Measurements from ENCODE around the gene ADAP1. TPM values are rescaled to one million over a fixed set of nuclear protein-coding genes. Genes with fewer than 3 reads are reported as not detected.

Gene ADAP1
- total RNA-seq, 2 experiments from 2014 or later: 6.8 to 7.2 TPM

DNA sequence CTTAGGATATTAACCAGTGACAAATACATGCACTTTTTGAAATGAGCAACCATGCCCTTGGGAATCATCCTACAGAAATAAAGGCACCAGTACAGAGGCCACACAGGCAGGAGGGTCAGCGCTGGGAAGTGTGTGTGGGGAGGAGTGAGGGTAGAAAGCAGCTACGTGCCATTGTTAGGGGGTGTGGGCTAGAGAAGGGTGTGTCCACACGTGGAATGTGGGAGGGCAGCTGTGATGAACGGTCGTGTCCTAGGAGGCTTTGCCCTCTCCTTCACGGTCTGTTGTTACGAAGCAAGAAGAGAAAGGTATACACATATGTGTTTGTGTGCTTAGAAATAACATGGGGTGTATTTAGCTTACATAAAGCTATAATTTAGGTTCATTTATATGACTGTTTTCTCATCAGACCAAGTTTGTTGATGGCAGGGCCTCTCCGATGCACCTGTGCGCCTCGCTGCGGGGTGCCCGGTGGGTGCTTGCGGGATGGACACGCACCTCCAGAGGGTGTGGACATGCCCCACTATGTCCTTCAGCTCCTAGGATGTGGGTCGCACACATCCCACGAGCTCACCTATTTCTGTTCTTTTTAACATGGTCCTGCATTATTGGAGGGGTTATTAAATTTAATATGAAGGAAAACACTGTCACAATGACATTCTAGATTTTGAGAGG, 95.0 kb downstream of the ADAP1 start:
- POLR2A ChIA-PET: no interaction called here
- no peak overlapping the region for H3K4me3 Mint-ChIP-seq
- no peak overlapping the region for H3K27ac Mint-ChIP-seq

DNA sequence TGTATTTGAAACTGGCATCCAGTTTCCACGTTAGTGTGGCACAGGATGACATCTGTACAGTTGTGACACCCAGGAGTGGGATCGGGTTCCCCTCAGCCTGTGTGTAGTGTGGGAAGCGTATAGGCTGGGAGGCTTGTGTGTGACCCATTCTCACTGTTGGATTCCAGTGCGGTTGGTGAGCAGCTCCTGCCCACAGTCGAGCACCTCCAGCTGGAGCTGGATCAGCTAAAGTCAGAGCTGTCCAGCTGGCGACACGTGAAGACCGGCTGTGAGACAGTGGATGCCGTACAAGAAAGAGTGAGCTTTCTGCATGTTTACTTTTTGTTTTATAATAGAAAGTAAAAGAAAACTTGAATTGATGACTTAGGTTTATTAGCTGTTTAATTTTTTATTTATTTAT, 96.8 kb downstream of the ADAP1 start:
- H3K4me1 ChIP-seq (ENCODE audit: insufficient read depth, low read length): no peaks in the 10 kb centered on the region
- ChIA-PET CTCF (no interaction called here), POLR2A (no interaction called here)
- H3K36me3 ChIP-seq (ENCODE audit: insufficient read depth, low read length): peaks cover 86% of the 10 kb centered on the region
- no peaks in the 10 kb centered on the region for H3K27me3 Mint-ChIP-seq
- no peak overlapping the region for H3K27ac ChIP-seq (ENCODE audit: low read depth in 1 of 2, low read length in 2 of 2)
- intact Hi-C loops (cut with DNase I, micrococcal nuclease): no loop called here
- ATAC-seq (ENCODE audit: poor library complexity) (no peak), DNase-seq (no peak)
- H3K27ac Mint-ChIP-seq: no peak overlapping the region
- no peaks in the 10 kb centered on the region for H3K4me1 Mint-ChIP-seq (ENCODE audit: low read depth)
- H3K9me3 ChIP-seq (ENCODE audit: control insufficient read depth in 1 of 2, insufficient read depth in 1 of 2, low read length in 2 of 2): no peaks in the 10 kb centered on the region
- H3K27me3 ChIP-seq (ENCODE audit: control insufficient read depth in 1 of 2, insufficient read depth in 2 of 2, low read length in 2 of 2): no peaks in the 10 kb centered on the region
- H3K36me3 Mint-ChIP-seq (ENCODE audit: low read depth): peaks cover 91% of the 10 kb centered on the region
- H3K4me3 Mint-ChIP-seq: no peak overlapping the region
- H3K9me3 Mint-ChIP-seq: no peaks in the 10 kb centered on the region
- no peak overlapping the region for H3K4me3 ChIP-seq (ENCODE audit: low read length)
- TF ChIP-seq, protein P1, sequence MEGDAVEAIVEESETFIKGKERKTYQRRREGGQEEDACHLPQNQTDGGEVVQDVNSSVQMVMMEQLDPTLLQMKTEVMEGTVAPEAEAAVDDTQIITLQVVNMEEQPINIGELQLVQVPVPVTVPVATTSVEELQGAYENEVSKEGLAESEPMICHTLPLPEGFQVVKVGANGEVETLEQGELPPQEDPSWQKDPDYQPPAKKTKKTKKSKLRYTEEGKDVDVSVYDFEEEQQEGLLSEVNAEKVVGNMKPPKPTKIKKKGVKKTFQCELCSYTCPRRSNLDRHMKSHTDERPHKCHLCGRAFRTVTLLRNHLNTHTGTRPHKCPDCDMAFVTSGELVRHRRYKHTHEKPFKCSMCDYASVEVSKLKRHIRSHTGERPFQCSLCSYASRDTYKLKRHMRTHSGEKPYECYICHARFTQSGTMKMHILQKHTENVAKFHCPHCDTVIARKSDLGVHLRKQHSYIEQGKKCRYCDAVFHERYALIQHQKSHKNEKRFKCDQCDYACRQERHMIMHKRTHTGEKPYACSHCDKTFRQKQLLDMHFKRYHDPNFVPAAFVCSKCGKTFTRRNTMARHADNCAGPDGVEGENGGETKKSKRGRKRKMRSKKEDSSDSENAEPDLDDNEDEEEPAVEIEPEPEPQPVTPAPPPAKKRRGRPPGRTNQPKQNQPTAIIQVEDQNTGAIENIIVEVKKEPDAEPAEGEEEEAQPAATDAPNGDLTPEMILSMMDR (IDR thresholded peaks at IDR 0.05): no peak

More for the DNA sequence above, 95.0 kb downstream of the ADAP1 start:
- peaks cover 73% of the 10 kb centered on the region for H3K36me3 ChIP-seq (ENCODE audit: insufficient read depth, low read length)
- Mint-ChIP-seq H3K36me3 (ENCODE audit: low read depth) (peaks cover 89% of the 10 kb centered on the region), H3K9me3 (no peaks in the 10 kb centered on the region), H3K4me1 (ENCODE audit: low read depth) (no peaks in the 10 kb centered on the region), H3K27me3 (no peaks in the 10 kb centered on the region)
- H3K4me1 ChIP-seq (ENCODE audit: insufficient read depth, low read length): no peaks in the 10 kb centered on the region
- intact Hi-C loops (cut with DNase I, micrococcal nuclease): no loop called here
- DNase-seq: no peak
- CTCF ChIA-PET: no interaction called here
- no peaks in the 10 kb centered on the region for H3K9me3 ChIP-seq (ENCODE audit: control insufficient read depth in 1 of 2, insufficient read depth in 1 of 2, low read length in 2 of 2)
- TF ChIP-seq, protein P1 (IDR thresholded peaks at IDR 0.05): no peak
- no peak for ATAC-seq (ENCODE audit: poor library complexity)
- H3K27ac ChIP-seq (ENCODE audit: low read depth in 1 of 2, low read length in 2 of 2): no peak overlapping the region
- H3K4me3 ChIP-seq (ENCODE audit: low read length): no peak overlapping the region
- H3K27me3 ChIP-seq (ENCODE audit: control insufficient read depth in 1 of 2, insufficient read depth in 2 of 2, low read length in 2 of 2): no peaks in the 10 kb centered on the region

DNA sequence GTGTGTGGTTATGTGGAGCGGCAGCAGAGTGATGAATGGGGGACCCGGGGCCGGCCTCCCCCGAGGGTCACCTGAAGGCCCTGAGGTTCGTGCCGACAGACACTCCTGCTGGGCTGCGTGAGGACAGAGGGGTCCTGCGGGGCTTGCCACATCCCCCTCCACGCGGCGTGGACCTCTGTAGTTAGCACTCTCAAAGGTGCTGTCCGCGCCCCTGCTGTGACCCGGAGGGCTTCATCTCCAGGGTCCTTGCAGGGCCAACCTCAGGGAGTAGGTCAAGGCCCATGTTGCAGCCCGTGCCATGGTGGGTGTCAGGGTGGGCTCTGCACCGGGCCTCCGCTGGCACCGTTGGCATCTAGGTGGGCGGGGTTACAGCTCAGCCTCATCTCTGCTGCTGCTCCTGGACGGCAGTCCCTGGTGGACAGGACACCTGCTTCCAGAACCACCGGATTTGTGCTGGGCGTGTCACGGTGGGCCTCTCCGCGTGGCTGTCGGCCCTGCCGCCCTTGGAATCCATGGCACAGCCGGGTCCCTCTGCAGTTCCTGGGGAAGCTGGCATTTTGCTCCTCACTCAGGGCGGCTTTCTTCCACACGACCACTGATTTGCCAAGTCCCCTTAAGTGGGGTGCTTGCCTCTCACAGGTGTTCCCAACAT, 97.9 kb downstream of the ADAP1 start:
- peaks cover 91% of the 10 kb centered on the region for H3K36me3 Mint-ChIP-seq (ENCODE audit: low read depth)

More for the DNA sequence above, 97.9 kb downstream of the ADAP1 start:
- ATAC-seq (ENCODE audit: poor library complexity) (no peak), DNase-seq (no peak)
- Histone ChIP-seq H3K36me3 (ENCODE audit: insufficient read depth, low read length) (peaks cover 86% of the 10 kb centered on the region), H3K27ac (ENCODE audit: low read depth in 1 of 2, low read length in 2 of 2) (no peak overlapping the region), H3K4me1 (ENCODE audit: insufficient read depth, low read length) (no peaks in the 10 kb centered on the region), H3K9me3 (ENCODE audit: control insufficient read depth in 1 of 2, insufficient read depth in 1 of 2, low read length in 2 of 2) (no peaks in the 10 kb centered on the region), H3K4me3 (ENCODE audit: low read length) (no peak overlapping the region), H3K27me3 (ENCODE audit: control insufficient read depth in 1 of 2, insufficient read depth in 2 of 2, low read length in 2 of 2) (no peaks in the 10 kb centered on the region)
- Mint-ChIP-seq H3K27ac (no peak overlapping the region), H3K27me3 (no peaks in the 10 kb centered on the region), H3K4me1 (ENCODE audit: low read depth) (no peaks in the 10 kb centered on the region), H3K4me3 (no peak overlapping the region), H3K9me3 (no peaks in the 10 kb centered on the region)
- intact Hi-C loops (cut with DNase I, micrococcal nuclease): no loop called here
- TF ChIP-seq, protein P1 (IDR thresholded peaks at IDR 0.05): no peak
- CTCF ChIA-PET: no interaction called here
- POLR2A ChIA-PET: no interaction called here
